Breast epithelium (tissue), 3 donors: ENCODE results near the gene THBS3.

ENCODE experiments used
- CTCF ChIP-seq, 3 donors: fragments of 450-650 bp; IDR thresholded peaks; one replicate each; pipeline ENCODE4 v1.5.1; 2016 to 2017; ENCODE audit warnings: antibody characterized with exemption in 3 of 3, mild to moderate bottlenecking in 3 of 3, moderate library complexity in 3 of 3
- POLR2A ChIP-seq: fragments of 450-650 bp; IDR thresholded peaks from one replicate; pipeline ENCODE4 v1.6.1; 2016; ENCODE audit warnings: antibody characterized with exemption, mild to moderate bottlenecking, moderate library complexity
- POLR2AphosphoS5 ChIP-seq, 3 donors: sonication (generic); formaldehyde crosslinking; IDR thresholded peaks; one replicate each; pipeline ENCODE4 v1.6.1; 2017; ENCODE audit warnings: antibody characterized with exemption in 3 of 3

- TF ChIP-seq CTCF (IDR thresholded peaks at IDR 0.05) (no peak), POLR2AphosphoS5 (IDR thresholded peaks at IDR 0.05) (no peak), POLR2A (no peak)
Observed at GRCh38 chr1:155256058-155256852, 48.6 kb upstream of the THBS3 start.
